GM21528 (cell line): ENCODE data around the gene JOSD1.

Source experiments
- ATAC-seq: cut with Tn5 transposase; IDR thresholded peaks from one replicate; pipeline ENCODE4 v1.9.1; 2021; ENCODE audit warnings: mild to moderate bottlenecking, moderate library complexity; ENCODE audit not compliant: unreplicated experiment, low FRiP score

The JOSD1 gene

GRCh38 chr22:38733724-38734381 lies 33.1 kb upstream of the JOSD1 start:
- no peak for ATAC-seq

GRCh38 chr22:38733329-38733723 lies 32.6 kb upstream of the JOSD1 start:
- ATAC-seq = no peak

- no peak for ATAC-seq
Measured at GRCh38 chr22:38732251-38732815, 31.6 kb upstream of the JOSD1 start.

- ATAC-seq = no peak
Measured at GRCh38 chr22:38731703-38732161, 31.0 kb upstream of the JOSD1 start.

- no peak for ATAC-seq
Measured at GRCh38 chr22:38730411-38730871, 29.7 kb upstream of the JOSD1 start.

- ATAC-seq = no peak
Measured at GRCh38 chr22:38729946-38730345, 29.2 kb upstream of the JOSD1 start.

GRCh38 chr22:38728871-38729796 lies 28.4 kb upstream of the JOSD1 start:
- no peak for ATAC-seq

GRCh38 chr22:38727530-38728451 lies 27.0 kb upstream of the JOSD1 start:
- no peak for ATAC-seq

GRCh38 chr22:38727123-38727522 lies 26.4 kb upstream of the JOSD1 start:
- ATAC-seq = no peak

- no peak for ATAC-seq
Measured at GRCh38 chr22:38725900-38726655, 25.3 kb upstream of the JOSD1 start.

- no peak for ATAC-seq
Measured at GRCh38 chr22:38724926-38725571, 24.3 kb upstream of the JOSD1 start.

- ATAC-seq = no peak
Measured at GRCh38 chr22:38724176-38724575, 23.4 kb upstream of the JOSD1 start.

- ATAC-seq = no peak
Measured at GRCh38 chr22:38721551-38721950, 20.8 kb upstream of the JOSD1 start.

GRCh38 chr22:38720350-38720749 lies 19.6 kb upstream of the JOSD1 start:
- ATAC-seq = no peak

- ATAC-seq = no peak
Measured at GRCh38 chr22:38719196-38719595, 18.5 kb upstream of the JOSD1 start.

GRCh38 chr22:38718414-38718813 lies 17.7 kb upstream of the JOSD1 start:
- ATAC-seq = no peak

- no peak for ATAC-seq
Measured at GRCh38 chr22:38717244-38717643, 16.5 kb upstream of the JOSD1 start.

GRCh38 chr22:38716826-38717225 lies 16.1 kb upstream of the JOSD1 start:
- ATAC-seq = no peak

- no peak for ATAC-seq
Measured at GRCh38 chr22:38716271-38716670, 15.5 kb upstream of the JOSD1 start.
